HG02943 (cell line): ENCODE data around the gene DMPK.
"Not testable (repeated sequence)": the region's sequence is repeated elsewhere in the genome, so short reads cannot be mapped to it uniquely, and the experiment has no call there.

Source experiments
- ATAC-seq: cut with Tn5 transposase; IDR thresholded peaks from one replicate; pipeline ENCODE4 v1.9.1; 2021; ENCODE audit warnings: mild to moderate bottlenecking, low read depth, moderate library complexity; ENCODE audit not compliant: unreplicated experiment

Gene DMPK

GRCh38 chr19:45753548-45753947, 28.7 kb downstream of the DMPK start:
- no peak for ATAC-seq

- no peak for ATAC-seq
Measured at GRCh38 chr19:45752639-45753038, 29.7 kb downstream of the DMPK start.

- ATAC-seq = not testable (repeated sequence)
Measured at GRCh38 chr19:45751483-45751882, 30.8 kb downstream of the DMPK start.

GRCh38 chr19:45747513-45747912, 34.8 kb downstream of the DMPK start:
- ATAC-seq = no peak

GRCh38 chr19:45746866-45747265, 35.4 kb downstream of the DMPK start:
- ATAC-seq = no peak

GRCh38 chr19:45745606-45746005, 36.7 kb downstream of the DMPK start:
- ATAC-seq = no peak

GRCh38 chr19:45742969-45743368, 39.3 kb downstream of the DMPK start:
- no peak for ATAC-seq

- no peak for ATAC-seq
Measured at GRCh38 chr19:45739498-45740439, 42.5 kb downstream of the DMPK start.

- ATAC-seq = no peak
Measured at GRCh38 chr19:45733160-45733810, 49.0 kb downstream of the DMPK start, which contains the start of gene MEIOSIN. Gene MEIOSIN (plus strand): TSS chr19:45733439. CDS start chr19:45735377, 1,938 bp downstream.

GRCh38 chr19:45730368-45731288, 51.7 kb downstream of the DMPK start, which contains the start of gene FBXO46:
Gene FBXO46 (minus strand): TSS chr19:45730896. CDS start chr19:45713495, 17,401 bp downstream.
- ATAC-seq = peak; percentile 78

GRCh38 chr19:45729800-45730290, 52.4 kb downstream of the DMPK start:
- no peak for ATAC-seq

- ATAC-seq = not testable (repeated sequence)
Measured at GRCh38 chr19:45728683-45729082, 53.6 kb downstream of the DMPK start.

GRCh38 chr19:45720065-45720464, 62.2 kb downstream of the DMPK start:
- ATAC-seq = not testable (repeated sequence)
